ENCODE measurements around the gene SLC35E3.

SLC35E3 gene

GRCh38 chr12:68775121-68775630, 29.2 kb downstream of the SLC35E3 start:
- no peak for DNase-seq (ENCODE audit: low spot score in 2 of 2)
- Mint-ChIP-seq H3K4me3 (no peak overlapping the region), H3K9me3 (no peaks in the 10 kb centered on the region), H3K36me3 (ENCODE audit: insufficient read depth) (no peaks in the 10 kb centered on the region), H3K27ac (ENCODE audit: low read depth) (no peak overlapping the region), H3K4me1 (peaks cover 9% of the 10 kb centered on the region), H3K27me3 (no peaks in the 10 kb centered on the region)
- ATAC-seq (replicated peaks; ENCODE audit: extremely low read depth, poor library complexity, severe bottlenecking), result no peak

- no peaks in the 10 kb centered on the region for H3K27me3 Mint-ChIP-seq
Measured at GRCh38 chr12:68776976-68777610, 31.1 kb downstream of the SLC35E3 start.

GRCh38 chr12:68779280-68779679, 33.3 kb downstream of the SLC35E3 start:
- DNase-seq (ENCODE audit: low spot score in 2 of 2) (no peak), ATAC-seq (replicated peaks; ENCODE audit: extremely low read depth, poor library complexity, severe bottlenecking) (no peak)

More at GRCh38 chr12:68776976-68777610, 31.1 kb downstream of the SLC35E3 start:
- no peak overlapping the region for H3K4me3 Mint-ChIP-seq
- H3K27ac Mint-ChIP-seq (ENCODE audit: low read depth), result no peak overlapping the region
- peaks cover 9% of the 10 kb centered on the region for H3K4me1 Mint-ChIP-seq
- no peak for DNase-seq (ENCODE audit: low spot score in 2 of 2)
- no peaks in the 10 kb centered on the region for H3K9me3 Mint-ChIP-seq
- ATAC-seq (replicated peaks; ENCODE audit: extremely low read depth, poor library complexity, severe bottlenecking), result no peak
- no peaks in the 10 kb centered on the region for H3K36me3 Mint-ChIP-seq (ENCODE audit: insufficient read depth)

GRCh38 chr12:68780731-68781130, 34.8 kb downstream of the SLC35E3 start:
- no peaks in the 10 kb centered on the region for H3K9me3 Mint-ChIP-seq
- no peak for ATAC-seq (replicated peaks; ENCODE audit: extremely low read depth, poor library complexity, severe bottlenecking)
- no peak overlapping the region for H3K27ac Mint-ChIP-seq (ENCODE audit: low read depth)
- H3K36me3 Mint-ChIP-seq (ENCODE audit: insufficient read depth), result no peaks in the 10 kb centered on the region
- no peaks in the 10 kb centered on the region for H3K4me1 Mint-ChIP-seq
- H3K27me3 Mint-ChIP-seq, result no peaks in the 10 kb centered on the region
- no peak overlapping the region for H3K4me3 Mint-ChIP-seq
- no peak for DNase-seq (ENCODE audit: low spot score in 2 of 2)

More at GRCh38 chr12:68779280-68779679, 33.3 kb downstream of the SLC35E3 start:
- Mint-ChIP-seq H3K27ac (ENCODE audit: low read depth) (no peak overlapping the region), H3K9me3 (no peaks in the 10 kb centered on the region), H3K4me3 (no peak overlapping the region), H3K27me3 (no peaks in the 10 kb centered on the region), H3K4me1 (no peaks in the 10 kb centered on the region), H3K36me3 (ENCODE audit: insufficient read depth) (no peaks in the 10 kb centered on the region)

GRCh38 chr12:68781728-68782127, 35.8 kb downstream of the SLC35E3 start:
- H3K9me3 Mint-ChIP-seq, result no peaks in the 10 kb centered on the region
- ATAC-seq (replicated peaks; ENCODE audit: extremely low read depth, poor library complexity, severe bottlenecking) (no peak), DNase-seq (ENCODE audit: low spot score in 2 of 2) (no peak)
- no peak overlapping the region for H3K27ac Mint-ChIP-seq (ENCODE audit: low read depth)
- no peak overlapping the region for H3K4me3 Mint-ChIP-seq
- no peaks in the 10 kb centered on the region for H3K27me3 Mint-ChIP-seq
- no peaks in the 10 kb centered on the region for H3K4me1 Mint-ChIP-seq
- H3K36me3 Mint-ChIP-seq (ENCODE audit: insufficient read depth), result no peaks in the 10 kb centered on the region

- DNase-seq (ENCODE audit: low spot score in 2 of 2), result no peak
- Mint-ChIP-seq H3K9me3 (no peaks in the 10 kb centered on the region), H3K36me3 (ENCODE audit: insufficient read depth) (no peaks in the 10 kb centered on the region), H3K27ac (ENCODE audit: low read depth) (no peak overlapping the region), H3K27me3 (no peaks in the 10 kb centered on the region), H3K4me3 (no peak overlapping the region), H3K4me1 (no peaks in the 10 kb centered on the region)
- ATAC-seq (replicated peaks; ENCODE audit: extremely low read depth, poor library complexity, severe bottlenecking), result no peak
Measured at GRCh38 chr12:68784015-68784414, 38.0 kb downstream of the SLC35E3 start.

- Mint-ChIP-seq H3K4me3 (no peak overlapping the region), H3K27me3 (no peaks in the 10 kb centered on the region)
- DNase-seq (ENCODE audit: low spot score in 2 of 2), result no peak
Measured at GRCh38 chr12:68785358-68785757, 39.4 kb downstream of the SLC35E3 start.

GRCh38 chr12:68785823-68786222, 39.8 kb downstream of the SLC35E3 start:
- no peak overlapping the region for H3K27ac Mint-ChIP-seq (ENCODE audit: low read depth)
- H3K9me3 Mint-ChIP-seq, result no peaks in the 10 kb centered on the region
- DNase-seq (ENCODE audit: low spot score in 2 of 2) (no peak), ATAC-seq (replicated peaks; ENCODE audit: extremely low read depth, poor library complexity, severe bottlenecking) (no peak)
- H3K4me1 Mint-ChIP-seq, result no peaks in the 10 kb centered on the region
- no peaks in the 10 kb centered on the region for H3K36me3 Mint-ChIP-seq (ENCODE audit: insufficient read depth)
- no peaks in the 10 kb centered on the region for H3K27me3 Mint-ChIP-seq
- H3K4me3 Mint-ChIP-seq, result no peak overlapping the region

More at GRCh38 chr12:68785358-68785757, 39.4 kb downstream of the SLC35E3 start:
- no peak for ATAC-seq (replicated peaks; ENCODE audit: extremely low read depth, poor library complexity, severe bottlenecking)
- Mint-ChIP-seq H3K9me3 (no peaks in the 10 kb centered on the region), H3K36me3 (ENCODE audit: insufficient read depth) (no peaks in the 10 kb centered on the region), H3K4me1 (no peaks in the 10 kb centered on the region), H3K27ac (ENCODE audit: low read depth) (no peak overlapping the region)

GRCh38 chr12:68786929-68787328, 41.0 kb downstream of the SLC35E3 start:
- ATAC-seq (replicated peaks; ENCODE audit: extremely low read depth, poor library complexity, severe bottlenecking), result no peak
- no peaks in the 10 kb centered on the region for H3K9me3 Mint-ChIP-seq

GRCh38 chr12:68788554-68789143, 42.7 kb downstream of the SLC35E3 start:
- Mint-ChIP-seq H3K27ac (ENCODE audit: low read depth) (no peak overlapping the region), H3K36me3 (ENCODE audit: insufficient read depth) (no peaks in the 10 kb centered on the region), H3K9me3 (no peaks in the 10 kb centered on the region), H3K27me3 (no peaks in the 10 kb centered on the region), H3K4me1 (no peaks in the 10 kb centered on the region), H3K4me3 (no peak overlapping the region)
- no peak for DNase-seq (ENCODE audit: low spot score in 2 of 2)
- ATAC-seq (replicated peaks; ENCODE audit: extremely low read depth, poor library complexity, severe bottlenecking), result no peak

More at GRCh38 chr12:68786929-68787328, 41.0 kb downstream of the SLC35E3 start:
- Mint-ChIP-seq H3K27me3 (no peaks in the 10 kb centered on the region), H3K4me3 (no peak overlapping the region), H3K27ac (ENCODE audit: low read depth) (no peak overlapping the region), H3K36me3 (ENCODE audit: insufficient read depth) (no peaks in the 10 kb centered on the region), H3K4me1 (no peaks in the 10 kb centered on the region)
- DNase-seq (ENCODE audit: low spot score in 2 of 2), result no peak

- Mint-ChIP-seq H3K4me1 (no peaks in the 10 kb centered on the region), H3K9me3 (no peaks in the 10 kb centered on the region), H3K27ac (ENCODE audit: low read depth) (no peak overlapping the region), H3K27me3 (no peaks in the 10 kb centered on the region), H3K4me3 (no peak overlapping the region), H3K36me3 (ENCODE audit: insufficient read depth) (no peaks in the 10 kb centered on the region)
- no peak for DNase-seq (ENCODE audit: low spot score in 2 of 2)
- no peak for ATAC-seq (replicated peaks; ENCODE audit: extremely low read depth, poor library complexity, severe bottlenecking)
Measured at GRCh38 chr12:68789144-68789878, 43.3 kb downstream of the SLC35E3 start.

- H3K4me3 Mint-ChIP-seq, result no peak overlapping the region
- no peaks in the 10 kb centered on the region for H3K4me1 Mint-ChIP-seq
- H3K27ac Mint-ChIP-seq (ENCODE audit: low read depth), result no peak overlapping the region
- H3K36me3 Mint-ChIP-seq (ENCODE audit: insufficient read depth), result no peaks in the 10 kb centered on the region
- no peaks in the 10 kb centered on the region for H3K27me3 Mint-ChIP-seq
- DNase-seq (ENCODE audit: low spot score in 2 of 2) (no peak), ATAC-seq (replicated peaks; ENCODE audit: extremely low read depth, poor library complexity, severe bottlenecking) (no peak)
- H3K9me3 Mint-ChIP-seq, result no peaks in the 10 kb centered on the region
Measured at GRCh38 chr12:68790081-68790951, 44.3 kb downstream of the SLC35E3 start.
